ENCODE results near the gene MTUS2.

DNA sequence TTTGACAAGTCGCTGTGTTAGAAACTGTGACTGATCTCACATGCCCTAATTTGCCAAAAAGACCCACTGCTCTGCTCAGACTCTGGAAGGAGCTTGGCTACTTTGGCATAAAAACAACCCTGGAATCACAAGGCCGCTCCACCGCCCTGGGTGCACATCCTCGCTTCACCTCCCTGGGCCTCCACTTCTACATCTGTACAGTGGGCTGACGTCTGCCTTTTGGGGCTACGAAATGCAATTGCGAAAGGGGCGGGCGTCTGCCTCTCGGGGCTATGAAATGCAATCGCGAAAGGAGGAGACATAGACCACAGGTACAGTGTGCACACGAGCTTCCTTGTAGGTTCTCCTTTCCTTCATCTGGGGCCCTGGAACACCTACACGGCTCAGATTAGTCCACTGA lies 701.2 kb downstream of the MTUS2 start:
- TF ChIP-seq, protein P1, sequence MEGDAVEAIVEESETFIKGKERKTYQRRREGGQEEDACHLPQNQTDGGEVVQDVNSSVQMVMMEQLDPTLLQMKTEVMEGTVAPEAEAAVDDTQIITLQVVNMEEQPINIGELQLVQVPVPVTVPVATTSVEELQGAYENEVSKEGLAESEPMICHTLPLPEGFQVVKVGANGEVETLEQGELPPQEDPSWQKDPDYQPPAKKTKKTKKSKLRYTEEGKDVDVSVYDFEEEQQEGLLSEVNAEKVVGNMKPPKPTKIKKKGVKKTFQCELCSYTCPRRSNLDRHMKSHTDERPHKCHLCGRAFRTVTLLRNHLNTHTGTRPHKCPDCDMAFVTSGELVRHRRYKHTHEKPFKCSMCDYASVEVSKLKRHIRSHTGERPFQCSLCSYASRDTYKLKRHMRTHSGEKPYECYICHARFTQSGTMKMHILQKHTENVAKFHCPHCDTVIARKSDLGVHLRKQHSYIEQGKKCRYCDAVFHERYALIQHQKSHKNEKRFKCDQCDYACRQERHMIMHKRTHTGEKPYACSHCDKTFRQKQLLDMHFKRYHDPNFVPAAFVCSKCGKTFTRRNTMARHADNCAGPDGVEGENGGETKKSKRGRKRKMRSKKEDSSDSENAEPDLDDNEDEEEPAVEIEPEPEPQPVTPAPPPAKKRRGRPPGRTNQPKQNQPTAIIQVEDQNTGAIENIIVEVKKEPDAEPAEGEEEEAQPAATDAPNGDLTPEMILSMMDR (IDR thresholded peaks at IDR 0.05) = no peak
- no peak for TF ChIP-seq POLR2A (IDR thresholded peaks at IDR 0.05)

Data from suprapubic skin (tissue), 3 donors.